ENCODE measurements around the gene CDCP2. TPM values are rescaled to one million over a fixed set of nuclear protein-coding genes. Genes with fewer than 3 reads are reported as not detected.
A peak's percentile ranks its signal among the peaks of the same experiment; 100 is the strongest.

CDCP2 gene
- total RNA-seq, 2 donors from 2014 or later, result not detected

- DNase-seq (ENCODE audit: low spot score) (no peak), ATAC-seq (ENCODE audit: insufficient number of reproducible peaks, low FRiP score, low read depth) (no peak)
- Histone ChIP-seq H3K27ac (no peak overlapping the region), H3K27me3 (replicated peaks; ENCODE audit: insufficient read depth) (no peaks in the 10 kb centered on the region), H3K4me3 (peak overlapping the region; percentile 60), H3K9me3 (no peaks in the 10 kb centered on the region), H3K36me3 (no peaks in the 10 kb centered on the region), H3K4me1 (ENCODE audit: control insufficient read depth in 1 of 2, low read depth in 2 of 2) (peaks cover 0 to 5% of the 10 kb centered on the region in 2 donors)
- TF ChIP-seq CTCF (IDR thresholded peaks at IDR 0.05), result no peak
Observed at GRCh38 chr1:54120698-54121481, 31.9 kb downstream of the CDCP2 start.

- H3K4me3 ChIP-seq, result no peak overlapping the region
Observed at GRCh38 chr1:54120018-54120697, 32.6 kb downstream of the CDCP2 start.

GRCh38 chr1:54118704-54119103 is 34.1 kb downstream of the CDCP2 start:
- no peak for TF ChIP-seq CTCF (IDR thresholded peaks at IDR 0.05)
- Histone ChIP-seq H3K27me3 (replicated peaks; ENCODE audit: insufficient read depth) (no peaks in the 10 kb centered on the region), H3K4me3 (no peak overlapping the region), H3K27ac (no peak overlapping the region), H3K4me1 (ENCODE audit: control insufficient read depth in 1 of 2, low read depth in 2 of 2) (peaks cover 0 to 5% of the 10 kb centered on the region in 2 donors), H3K36me3 (no peaks in the 10 kb centered on the region), H3K9me3 (no peaks in the 10 kb centered on the region)
- ATAC-seq (ENCODE audit: insufficient number of reproducible peaks, low FRiP score, low read depth), result no peak
- no peak for DNase-seq (ENCODE audit: low spot score)

More at GRCh38 chr1:54120018-54120697, 32.6 kb downstream of the CDCP2 start:
- ATAC-seq (ENCODE audit: insufficient number of reproducible peaks, low FRiP score, low read depth) (no peak), DNase-seq (ENCODE audit: low spot score) (no peak)
- TF ChIP-seq CTCF (IDR thresholded peaks at IDR 0.05), result no peak
- H3K9me3 ChIP-seq, result no peaks in the 10 kb centered on the region
- H3K4me1 ChIP-seq (ENCODE audit: control insufficient read depth in 1 of 2, low read depth in 2 of 2), result peaks cover 0 to 5% of the 10 kb centered on the region in 2 donors
- H3K27ac ChIP-seq, result no peak overlapping the region
- H3K36me3 ChIP-seq, result no peaks in the 10 kb centered on the region
- H3K27me3 ChIP-seq (replicated peaks; ENCODE audit: insufficient read depth), result no peaks in the 10 kb centered on the region

- Histone ChIP-seq H3K4me1 (ENCODE audit: control insufficient read depth in 1 of 2, low read depth in 2 of 2) (peaks cover 0 to 5% of the 10 kb centered on the region in 2 donors), H3K27ac (no peak overlapping the region), H3K36me3 (no peaks in the 10 kb centered on the region), H3K27me3 (replicated peaks; ENCODE audit: insufficient read depth) (no peaks in the 10 kb centered on the region), H3K4me3 (no peak overlapping the region), H3K9me3 (no peaks in the 10 kb centered on the region)
- no peak for TF ChIP-seq CTCF (IDR thresholded peaks at IDR 0.05)
- ATAC-seq (ENCODE audit: insufficient number of reproducible peaks, low FRiP score, low read depth), result no peak
- DNase-seq (ENCODE audit: low spot score), result no peak
Observed at GRCh38 chr1:54117815-54118563, 34.8 kb downstream of the CDCP2 start.

- Histone ChIP-seq H3K4me1 (ENCODE audit: control insufficient read depth in 1 of 2, low read depth in 2 of 2) (no peaks in the 10 kb centered on the region), H3K36me3 (no peaks in the 10 kb centered on the region), H3K9me3 (no peaks in the 10 kb centered on the region), H3K27ac (no peak overlapping the region), H3K4me3 (no peak overlapping the region), H3K27me3 (replicated peaks; ENCODE audit: insufficient read depth) (no peaks in the 10 kb centered on the region)
- DNase-seq (ENCODE audit: low spot score), result no peak
- TF ChIP-seq CTCF (IDR thresholded peaks at IDR 0.05), result no peak
- ATAC-seq (ENCODE audit: insufficient number of reproducible peaks, low FRiP score, low read depth), result no peak
Observed at GRCh38 chr1:54115520-54115919, 37.3 kb downstream of the CDCP2 start.

Data from thoracic aorta (tissue), 2 donors.